Heart right ventricle (tissue), 16 donors: ENCODE measurements around the gene COL18A1. TPM values are rescaled to one million over a fixed set of nuclear protein-coding genes. Genes with fewer than 3 reads are reported as not detected.

Experiments
- ATAC-seq, 8 donors: fragments of 200-7000 bp; cut with Tn5 transposase; one replicate each; pipeline ENCODE4 v1.9.1; 2020; ENCODE audit warnings: mild to moderate bottlenecking in 8 of 8, moderate library complexity in 8 of 8, moderate number of reproducible peaks in 1 of 8
- DNase-seq, 2 donors: peaks; one replicate each; pipeline ENCODE4 v3.0.0-alpha.2; 2020
- H3K27ac ChIP-seq, 10 donors: fragments of 200-600 bp; sonication (generic) in 2 of 10; one replicate each; pipeline versions ENCODE4 v1.5.0 to v1.8.0; 2020 to 2022; ENCODE audit warnings: mild to moderate bottlenecking in 3 of 10
- H3K27me3 ChIP-seq, 7 donors: fragments of 200-600 bp; one replicate each; pipeline ENCODE4 v1.8.0; 2021 to 2022; ENCODE audit warnings: mild to moderate bottlenecking in 2 of 7
- H3K36me3 ChIP-seq, 9 donors: fragments of 200-600 bp; sonication (generic) in 1 of 9; one replicate each; pipeline versions ENCODE4 v1.5.0 to v1.8.0; 2020 to 2022; ENCODE audit warnings: mild to moderate bottlenecking in 2 of 9
- H3K4me1 ChIP-seq, 9 donors: fragments of 200-600 bp; sonication (generic) in 1 of 9; one replicate each; pipeline versions ENCODE4 v1.5.0 to v1.8.0; 2020 to 2022; ENCODE audit warnings: mild to moderate bottlenecking in 4 of 9
- H3K4me3 ChIP-seq, 10 donors: fragments of 200-600 bp; sonication (generic) in 2 of 10; one replicate each; pipeline versions ENCODE4 v1.5.0 to v1.8.0; 2020 to 2022; ENCODE audit warnings: mild to moderate bottlenecking in 7 of 10, moderate library complexity in 2 of 10
- H3K9me3 ChIP-seq, 11 donors: fragments of 200-600 bp in 10 of 11; sonication (generic) in 2 of 11; one replicate each; pipeline versions ENCODE4 v1.5.0 to v1.8.0; 2013 to 2022; ENCODE audit warnings: mild to moderate bottlenecking in 2 of 11, control low read depth in 1 of 11, moderate library complexity in 1 of 11
- WGBS, 2 donors: extraction: QIAGEN DNeasy Blood & Tissue Kit; methylation state at CpG; one replicate each; pipeline ENCODE4 v1.1.7; 2013; ENCODE audit warnings: inconsistent platforms in 1 of 2; 5-methylcytosine and 5-hydroxymethylcytosine counted together
- intact Hi-C, 10 donors: fragments of 100-400 bp; cut with DNase I; formaldehyde crosslinking; loops; one replicate each; pipeline versions ENCODE4 v1.11.1 to v1.14.2; 2022
- polyA plus RNA-seq, 2 donors: library from polyadenylated mRNA; stranded (reverse); fragments of 200-250 nt; gene quantifications; one replicate each; pipeline ENCODE4 v1.2.3, GENCODE V29; 2013
- total RNA-seq, 10 donors: library from RNA; stranded (reverse); fragmentation: NEBNext Ultra II Directional in 3 of 10; extraction: Animal tissue kit (Norgen Biotek cat#: 25700) in 3 of 10; gene quantifications; one replicate each; pipeline versions ENCODE4 v1.2.1 to v1.2.4, GENCODE V29; 2021 to 2023
- TF ChIP-seq, protein P1 (sequence below), 9 donors: fragments of 200-600 bp; sonication (generic) in 2 of 9; IDR thresholded peaks; one replicate each; pipeline versions ENCODE4 v1.5.0 to v1.8.0; 2021 to 2022; ENCODE audit warnings: antibody characterized with exemption in 9 of 9, mild to moderate bottlenecking in 5 of 9, moderate library complexity in 1 of 9
- donor health status: Arrhythmogenic right ventricular cardiomyopathy.
- donor health status: ischemic (EF 13 %, LVEDD 7.1; RV severe dilation, severe dysfunction).
- donor health status: healthy with polysubstance abuse.
- donor health status: DM: no; HTN: yes; CAD: no.
- donor health status: DM: no; HTN: no; CAD: no.
- donor health status: ischemic (EF 25% LVEDD 6.9; RV normal size, moderate dysfunction).
- donor health status: ischemic (EF 25% LVEDD 5.7; RV mildly dilated, moderate dysfunction).
- donor health status: healthy.
- donor health status: DM: yes; HTN: yes; CAD: no.
- donor health status: Ischemic cardiomyopathy.
- donor health status: ischemic (EF 35%, LVEDD 5.7; RV mildly dilated, moderate dysfunction).
- donor health status: nonischemic (EF 11% LVEDD 7.7; RV severe dilation, severe dysfunction).
- donor health status: DM: yes; HTN: yes; CAD: no.
- donor health status: PGD.
- donor health status: ischemic (EF 29% LVEDD 5.4; RV normal size, mild dysfunction).
- donor health status: nonischemic (EF 23%, LVEDD 6.1; RV moderate dilation, normal function).

The COL18A1 gene
- total and polyA plus RNA-seq, 12 donors: 33.7 to 87.1 (median 52.6) TPM

- intact Hi-C loops: no loop called here
- Histone ChIP-seq H3K4me3 (no peak overlapping the region), H3K9me3 (no peaks in the 10 kb centered on the region), H3K4me1 (peaks cover 43 to 85% (median 71%) of the 10 kb centered on the region in 9 donors), H3K36me3 (peaks cover 0 to 11% (median 0%) of the 10 kb centered on the region in 9 donors), H3K27ac (peak overlapping the region in 8 of 10 donors; percentile 42 to 93 (median 86)), H3K27me3 (peaks cover 0 to 44% (median 0%) of the 10 kb centered on the region in 7 donors)
- peak in 1 of 2 donors; percentile 12 for DNase-seq
- no peak for ATAC-seq
- TF ChIP-seq, protein P1, sequence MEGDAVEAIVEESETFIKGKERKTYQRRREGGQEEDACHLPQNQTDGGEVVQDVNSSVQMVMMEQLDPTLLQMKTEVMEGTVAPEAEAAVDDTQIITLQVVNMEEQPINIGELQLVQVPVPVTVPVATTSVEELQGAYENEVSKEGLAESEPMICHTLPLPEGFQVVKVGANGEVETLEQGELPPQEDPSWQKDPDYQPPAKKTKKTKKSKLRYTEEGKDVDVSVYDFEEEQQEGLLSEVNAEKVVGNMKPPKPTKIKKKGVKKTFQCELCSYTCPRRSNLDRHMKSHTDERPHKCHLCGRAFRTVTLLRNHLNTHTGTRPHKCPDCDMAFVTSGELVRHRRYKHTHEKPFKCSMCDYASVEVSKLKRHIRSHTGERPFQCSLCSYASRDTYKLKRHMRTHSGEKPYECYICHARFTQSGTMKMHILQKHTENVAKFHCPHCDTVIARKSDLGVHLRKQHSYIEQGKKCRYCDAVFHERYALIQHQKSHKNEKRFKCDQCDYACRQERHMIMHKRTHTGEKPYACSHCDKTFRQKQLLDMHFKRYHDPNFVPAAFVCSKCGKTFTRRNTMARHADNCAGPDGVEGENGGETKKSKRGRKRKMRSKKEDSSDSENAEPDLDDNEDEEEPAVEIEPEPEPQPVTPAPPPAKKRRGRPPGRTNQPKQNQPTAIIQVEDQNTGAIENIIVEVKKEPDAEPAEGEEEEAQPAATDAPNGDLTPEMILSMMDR (IDR thresholded peaks at IDR 0.05): no peak
- WGBS, 2 donors: 81 to 85% methylated on average over 10 of the region's 10 CpGs
Observed at GRCh38 chr21:45408271-45408791, 3.4 kb downstream of the COL18A1 start.

DNA sequence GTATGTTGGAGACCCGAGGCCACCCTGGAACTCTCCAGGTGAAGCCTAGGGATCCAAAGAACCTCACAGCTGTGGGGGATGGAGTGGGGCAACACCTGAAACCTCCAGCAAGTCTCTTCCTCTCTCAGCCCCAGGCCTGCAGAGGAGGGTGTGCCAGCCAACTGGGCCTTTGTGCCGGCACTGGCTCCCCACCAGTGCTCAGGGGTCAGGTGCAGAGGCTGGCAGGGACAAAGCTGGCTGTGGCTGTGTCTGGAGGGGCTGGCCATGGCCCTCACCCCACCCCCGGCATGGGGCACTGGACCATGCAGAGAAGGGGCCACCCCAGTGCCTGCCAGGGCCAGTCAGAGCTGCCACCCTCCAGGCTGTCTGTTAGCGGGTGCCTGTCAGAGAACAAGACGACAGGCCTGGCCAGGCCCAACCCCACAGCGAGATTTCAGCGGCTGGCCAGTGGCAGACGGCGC is 3.9 kb downstream of the COL18A1 start:
- DNase-seq: peak in 1 of 2 donors; percentile 39
- Histone ChIP-seq H3K4me1 (peaks cover 43 to 89% (median 71%) of the 10 kb centered on the region in 9 donors), H3K9me3 (no peaks in the 10 kb centered on the region), H3K4me3 (no peak overlapping the region), H3K27me3 (peaks cover 0 to 39% (median 0%) of the 10 kb centered on the region in 7 donors), H3K36me3 (peaks cover 0 to 11% (median 0%) of the 10 kb centered on the region in 9 donors), H3K27ac (peak overlapping the region; percentile 42 to 95 (median 86))
- ATAC-seq: peak in 4 of 8 donors; percentile 10 to 15 (median 12)
- 53 to 61% methylated on average over 9 of the region's 9 CpGs for WGBS, 2 donors
- TF ChIP-seq, protein P1 (IDR thresholded peaks at IDR 0.05): no peak
- intact Hi-C loops: no loop called here

- H3K4me1 ChIP-seq: peaks cover 41 to 88% (median 65%) of the 10 kb centered on the region in 9 donors
- intact Hi-C loops: no loop called here
- peak overlapping the region; percentile 42 to 95 (median 86) for H3K27ac ChIP-seq
- WGBS, 2 donors: 69 to 74% methylated on average over 29 of the region's 29 CpGs
- H3K36me3 ChIP-seq: peaks cover 0 to 12% (median 0%) of the 10 kb centered on the region in 9 donors
- DNase-seq (peak; percentile 54 to 55), ATAC-seq (peak in 5 of 8 donors; percentile 33 to 53 (median 51))
- TF ChIP-seq, protein P1 (IDR thresholded peaks at IDR 0.05): no peak
- H3K4me3 ChIP-seq: peak overlapping the region in 1 of 10 donors; percentile 2
- H3K27me3 ChIP-seq: peaks cover 0 to 31% (median 0%) of the 10 kb centered on the region in 7 donors
- H3K9me3 ChIP-seq: no peaks in the 10 kb centered on the region
Observed at GRCh38 chr21:45409466-45410150, 4.6 kb downstream of the COL18A1 start.

DNA sequence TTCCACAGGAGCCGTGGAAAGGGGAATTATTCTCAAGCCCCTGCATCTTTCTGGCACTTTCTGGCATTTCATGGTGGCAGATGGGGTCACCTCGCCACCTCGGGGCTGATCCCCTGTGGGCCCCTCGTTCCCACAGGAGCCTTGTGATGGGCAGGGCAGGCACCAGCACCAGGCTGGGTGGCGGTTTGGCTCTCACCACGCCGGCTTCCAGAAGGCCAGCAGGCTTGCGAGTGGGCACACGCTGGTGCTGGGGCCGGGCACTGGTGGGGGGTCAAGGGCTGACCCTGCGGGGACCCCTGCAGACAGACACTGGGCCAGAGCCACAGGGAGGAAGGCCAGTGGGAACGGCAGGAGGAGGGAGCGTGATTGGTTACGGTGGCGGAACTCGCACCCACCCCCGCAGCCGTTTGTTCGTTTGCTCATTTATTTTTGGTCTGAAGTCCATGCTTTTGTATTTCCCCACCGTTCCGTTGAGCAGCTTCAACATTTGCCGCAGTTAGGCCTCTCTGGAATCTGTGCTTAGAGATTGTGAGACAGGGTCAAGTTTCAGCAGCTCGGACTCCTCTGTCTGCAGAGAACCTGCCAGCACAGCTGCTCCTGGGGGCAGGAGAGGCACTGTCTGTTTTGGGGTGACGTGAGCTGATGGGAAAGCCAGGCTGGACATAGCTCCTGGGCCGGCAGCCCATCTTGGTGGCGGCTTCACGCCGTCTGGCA is 5.3 kb downstream of the COL18A1 start:
- peak overlapping the region; percentile 75 to 95 (median 86) for H3K27ac ChIP-seq
- peaks cover 41 to 93% (median 64%) of the 10 kb centered on the region in 9 donors for H3K4me1 ChIP-seq
- H3K9me3 ChIP-seq: no peaks in the 10 kb centered on the region
- DNase-seq: peak in 1 of 2 donors; percentile 22
- peaks cover 0 to 28% (median 0%) of the 10 kb centered on the region in 7 donors for H3K27me3 ChIP-seq
- intact Hi-C loops: no loop called here
- no peak overlapping the region for H3K4me3 ChIP-seq
- TF ChIP-seq, protein P1 (IDR thresholded peaks at IDR 0.05): no peak
- 54 to 69% methylated on average over 28 of the region's 28 CpGs for WGBS, 2 donors
- peak in 5 of 8 donors; percentile 4 to 39 (median 8) for ATAC-seq
- H3K36me3 ChIP-seq: peaks cover 0 to 19% (median 0%) of the 10 kb centered on the region in 9 donors
